HG02970 (cell line): ENCODE results near the gene DDN.

ENCODE experiments used
- ATAC-seq: cut with Tn5 transposase; IDR thresholded peaks from one replicate; pipeline ENCODE4 v1.9.1; 2021; ENCODE audit warnings: mild to moderate bottlenecking, moderate library complexity, moderate number of reproducible peaks; ENCODE audit not compliant: unreplicated experiment, low FRiP score

Gene DDN

GRCh38 chr12:49015196-49015595 is 16.0 kb upstream of the DDN start:
- no peak for ATAC-seq

GRCh38 chr12:49014547-49014946 is 15.4 kb upstream of the DDN start:
- ATAC-seq, result no peak

GRCh38 chr12:49013428-49013827 is 14.3 kb upstream of the DDN start:
- ATAC-seq, result no peak

- ATAC-seq, result no peak
These were observed 13.6 kb upstream of the DDN start for GRCh38 chr12:49012739-49013138.

GRCh38 chr12:49010092-49010668 is 11.0 kb upstream of the DDN start:
- ATAC-seq, result no peak

GRCh38 chr12:49008943-49009342 is 9.8 kb upstream of the DDN start:
- no peak for ATAC-seq

- no peak for ATAC-seq
These were observed 1.2 kb upstream of the DDN start for GRCh38 chr12:49000346-49000745.

GRCh38 chr12:48998497-48999353 is 450 bp downstream of the DDN start:
- ATAC-seq, result no peak

- no peak for ATAC-seq
These were observed 1.3 kb downstream of the DDN start for GRCh38 chr12:48997719-48998496.

GRCh38 chr12:48996794-48997718 is 2.1 kb downstream of the DDN start:
- ATAC-seq, result no peak

- ATAC-seq, result no peak
These were observed 3.9 kb downstream of the DDN start for GRCh38 chr12:48995086-48995879.

GRCh38 chr12:48994224-48995085 is 4.7 kb downstream of the DDN start:
- no peak for ATAC-seq

GRCh38 chr12:48993787-48994186 is 5.4 kb downstream of the DDN start:
- ATAC-seq, result no peak

GRCh38 chr12:48991247-48992050 is 7.7 kb downstream of the DDN start:
- ATAC-seq, result no peak

GRCh38 chr12:48990552-48990951 is 8.6 kb downstream of the DDN start:
- no peak for ATAC-seq

- no peak for ATAC-seq
These were observed 11.0 kb downstream of the DDN start for GRCh38 chr12:48988030-48988649.

- ATAC-seq, result no peak
These were observed 12.4 kb downstream of the DDN start for GRCh38 chr12:48986720-48987291.
